Measurements from ENCODE around the gene KLF4.
"Not testable (repeated sequence)": the region's sequence is repeated elsewhere in the genome, so short reads cannot be mapped to it uniquely, and the experiment has no call there.

Gene KLF4

DNA sequence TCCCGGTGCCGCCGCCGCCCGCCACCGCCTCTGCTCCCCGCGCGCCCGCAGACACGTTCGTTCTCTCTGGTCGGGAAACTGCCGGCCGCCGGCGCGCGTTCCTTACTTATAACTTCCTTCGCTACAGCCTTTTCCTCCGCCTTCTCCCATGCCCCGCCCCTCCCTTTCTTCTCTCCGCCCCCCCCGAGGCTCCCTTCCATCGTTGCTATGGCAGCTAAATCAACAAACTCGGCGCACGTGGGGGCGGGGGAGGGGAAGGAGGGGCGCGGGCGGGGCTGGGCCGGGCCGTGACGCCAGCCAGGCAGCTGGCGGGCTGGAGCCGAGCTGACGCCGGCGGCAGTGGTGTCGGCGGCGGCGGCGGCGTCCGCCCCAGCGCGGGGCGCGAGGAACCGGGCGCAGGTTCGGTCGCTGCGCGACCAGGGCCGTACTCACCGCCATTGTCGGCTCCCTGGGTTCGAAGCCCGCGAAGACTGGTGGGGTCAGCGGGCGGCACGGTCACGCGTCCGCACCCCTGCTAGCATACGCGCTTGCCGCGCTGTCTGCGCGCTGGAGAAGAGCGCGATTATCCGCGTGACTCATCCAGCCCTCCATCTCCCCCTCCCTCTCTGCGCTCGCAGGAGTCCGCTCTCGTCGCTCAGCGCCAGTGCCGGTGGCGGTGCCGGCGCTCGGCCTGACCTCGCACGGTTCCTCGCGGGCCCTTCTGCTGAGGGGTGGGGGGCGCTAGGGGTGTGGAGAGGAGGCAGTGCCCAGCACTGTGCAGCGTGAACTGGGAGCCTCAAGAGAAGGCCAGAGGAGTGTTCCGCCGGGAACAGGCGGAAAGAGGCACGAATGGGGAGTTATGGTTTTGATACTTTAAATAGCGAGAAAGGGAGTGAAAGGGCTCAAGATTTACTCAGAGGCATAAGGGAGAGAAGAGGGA, at the start of gene KLF4:
KLF4 (minus strand) TSS at position 83 of the 919 bp plus-strand sequence. CDS start 597 bp downstream, outside the sequence.
- peak; percentile 72 for DNase-seq

GRCh38 chr9:107536462-107536861, 46.9 kb upstream of the KLF4 start:
- DNase-seq: no peak

- DNase-seq: no peak
These were observed 45.0 kb upstream of the KLF4 start for GRCh38 chr9:107534510-107535078.

GRCh38 chr9:107530679-107531078, 41.1 kb upstream of the KLF4 start:
- no peak for DNase-seq

GRCh38 chr9:107528686-107529085, 39.1 kb upstream of the KLF4 start:
- DNase-seq: no peak

- DNase-seq: no peak
These were observed 34.0 kb upstream of the KLF4 start for GRCh38 chr9:107523539-107523938.

DNA sequence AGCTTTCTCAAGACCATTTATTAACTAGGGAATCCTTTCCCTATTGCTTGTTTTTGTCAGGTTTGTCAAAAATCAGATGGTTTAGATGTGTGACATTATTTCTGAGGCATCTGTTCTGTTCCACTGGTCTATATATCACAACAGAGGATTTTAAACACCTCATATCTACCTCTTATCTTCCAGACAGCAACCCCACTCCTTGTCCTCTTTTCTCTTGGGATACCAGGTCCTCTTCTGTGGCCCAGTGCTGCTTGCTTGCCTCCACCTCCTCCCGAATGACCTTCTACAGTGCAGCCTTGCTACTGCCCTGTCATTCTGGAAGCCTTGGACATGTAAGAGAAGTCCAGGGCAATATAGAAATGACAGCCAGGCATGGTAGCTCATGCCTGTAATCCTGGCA, 30.6 kb upstream of the KLF4 start:
- no peak for DNase-seq

- DNase-seq: no peak
These were observed 28.7 kb upstream of the KLF4 start for GRCh38 chr9:107518037-107518807.

DNA sequence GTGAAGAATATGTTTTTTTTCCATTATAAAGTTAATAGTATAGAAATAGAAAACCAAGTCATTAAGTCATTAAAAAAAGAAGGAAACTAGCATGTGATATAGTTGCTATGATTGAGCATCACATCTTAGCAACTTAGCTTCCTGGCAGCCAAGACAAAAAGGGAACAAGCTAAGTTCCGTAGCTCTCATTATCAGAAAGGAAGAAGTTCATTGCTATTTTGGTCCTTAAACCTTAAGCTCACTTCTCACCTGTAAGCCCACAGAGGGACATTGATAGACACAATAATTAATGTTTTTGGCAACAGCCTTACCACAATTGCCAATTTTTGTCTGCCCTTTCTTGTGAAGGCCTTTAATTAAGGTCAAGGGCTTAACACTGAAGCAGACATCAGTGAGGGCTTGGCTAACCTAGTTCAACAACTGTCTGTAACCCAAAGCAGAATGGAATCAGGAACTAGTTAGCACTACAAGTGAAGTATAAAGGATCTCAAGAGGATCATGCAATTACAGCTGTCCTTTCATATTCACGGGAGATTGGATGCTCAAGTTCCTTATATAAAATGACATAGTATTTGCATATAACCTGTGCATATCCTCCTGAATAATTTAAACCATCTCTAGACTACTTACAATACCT, 24.0 kb upstream of the KLF4 start:
- DNase-seq: no peak

DNA sequence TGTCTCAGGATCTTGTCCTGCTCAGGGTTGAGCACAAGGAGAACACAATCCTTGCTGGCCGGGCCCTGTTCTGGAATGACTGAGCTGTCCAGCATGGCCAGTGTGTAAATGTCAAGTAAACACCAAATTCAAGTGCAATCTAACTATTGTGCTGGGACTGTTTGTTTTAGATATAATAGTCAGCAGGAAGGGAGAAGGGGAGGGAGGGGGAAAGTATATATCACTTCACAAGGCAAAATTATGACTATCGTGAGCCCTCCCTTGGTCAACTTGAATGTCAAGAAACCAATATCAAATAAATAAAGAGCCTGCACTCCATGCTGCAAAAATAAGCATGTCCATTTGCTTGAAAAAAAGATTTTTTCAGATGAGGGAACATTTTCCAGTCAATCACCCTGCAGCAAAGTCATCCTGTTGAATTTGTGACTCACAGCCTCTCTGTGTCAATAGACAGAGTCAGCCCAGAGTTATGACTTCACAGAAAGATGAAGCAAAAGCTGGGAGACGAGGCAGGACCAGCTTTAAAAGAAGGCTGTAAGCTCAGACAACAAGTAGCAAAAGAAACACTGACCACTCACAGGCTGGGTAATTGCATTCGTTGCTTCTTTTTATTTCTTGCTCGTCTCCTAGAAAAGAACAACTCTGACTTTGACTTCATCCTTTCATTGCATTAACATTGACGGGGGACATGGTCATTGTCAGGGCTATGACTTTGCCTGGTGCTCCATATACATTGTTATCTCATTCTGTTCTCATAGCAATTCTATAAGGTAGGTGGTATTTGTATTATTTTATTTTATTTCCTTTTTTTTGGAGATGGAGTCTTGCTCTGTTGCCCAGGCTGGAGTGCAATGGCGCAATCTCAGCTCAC, 15.3 kb upstream of the KLF4 start:
- no peak for DNase-seq

- no peak for DNase-seq
These were observed 12.9 kb upstream of the KLF4 start for GRCh38 chr9:107502464-107502863.

- DNase-seq: not testable (repeated sequence)
These were observed 11.0 kb upstream of the KLF4 start for GRCh38 chr9:107500421-107501200.

- DNase-seq: no peak
These were observed 7.4 kb upstream of the KLF4 start for GRCh38 chr9:107496976-107497375.

- no peak for DNase-seq
These were observed 2.9 kb upstream of the KLF4 start for GRCh38 chr9:107492381-107492970.

DNA sequence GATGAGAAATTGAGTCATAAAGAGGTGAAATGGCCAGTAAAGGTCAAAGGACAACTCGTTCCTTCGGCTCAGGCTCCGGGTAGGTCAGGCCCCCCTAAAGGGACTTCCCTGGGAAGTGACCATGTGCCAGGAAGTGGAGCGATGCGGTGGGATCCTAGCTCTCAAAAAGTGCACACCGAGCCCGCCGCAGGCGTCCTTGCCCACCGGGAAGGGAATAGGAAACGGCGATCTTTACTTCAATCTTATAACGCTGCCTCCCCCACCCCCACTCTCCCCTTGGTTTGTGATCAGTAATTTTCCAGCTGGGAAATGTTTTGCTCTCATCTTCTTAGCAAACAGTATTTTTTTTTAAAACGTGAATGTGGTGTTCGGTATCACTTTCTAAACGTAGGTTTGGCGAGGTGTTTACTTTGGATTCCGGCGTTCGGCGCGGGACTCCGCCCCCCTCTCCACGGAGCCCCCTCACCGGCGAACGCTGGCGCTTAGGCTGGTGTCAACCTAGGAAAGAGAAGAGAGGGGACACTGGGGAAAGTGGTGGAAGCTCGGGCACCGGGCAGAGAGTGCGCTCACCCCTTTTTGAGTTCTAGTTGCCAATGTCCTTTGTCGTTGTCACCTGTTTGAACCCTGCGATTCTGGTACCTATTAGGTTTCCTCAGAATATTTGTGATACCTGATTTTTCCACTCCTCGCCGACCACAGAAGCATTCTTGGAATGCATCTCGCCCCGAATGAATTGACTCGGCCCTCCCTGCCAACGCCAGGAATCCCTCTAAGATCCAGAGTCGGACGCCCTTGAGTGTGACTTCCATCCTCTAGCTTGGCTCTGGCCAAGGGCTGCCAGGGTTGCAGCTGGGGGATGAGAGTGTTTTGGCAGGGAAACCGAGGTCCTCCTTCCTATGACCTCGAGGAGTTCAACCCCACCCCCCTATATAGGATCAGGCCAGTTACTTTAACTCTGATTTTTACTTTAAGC, 1.8 kb upstream of the KLF4 start:
- no peak for DNase-seq

DNA sequence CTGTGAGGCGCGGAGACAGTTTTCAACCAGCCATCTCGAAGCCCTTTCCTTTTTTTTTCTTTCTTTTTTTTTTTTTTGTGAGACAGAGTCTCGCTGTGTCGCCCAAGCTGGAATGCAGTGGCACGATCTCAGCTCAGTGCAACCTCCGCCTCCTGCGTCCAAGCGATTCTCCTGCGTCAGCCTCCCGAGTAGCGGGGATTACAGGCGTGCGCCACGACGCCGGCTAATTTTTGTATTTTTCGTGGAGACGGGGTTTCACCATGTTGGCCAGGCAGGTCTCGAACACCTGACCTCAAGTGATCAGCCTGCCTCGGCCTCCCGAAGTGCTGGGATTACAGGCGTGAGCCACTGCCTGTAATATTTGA, 1.0 kb upstream of the KLF4 start:
- not testable (repeated sequence) for DNase-seq

DNA sequence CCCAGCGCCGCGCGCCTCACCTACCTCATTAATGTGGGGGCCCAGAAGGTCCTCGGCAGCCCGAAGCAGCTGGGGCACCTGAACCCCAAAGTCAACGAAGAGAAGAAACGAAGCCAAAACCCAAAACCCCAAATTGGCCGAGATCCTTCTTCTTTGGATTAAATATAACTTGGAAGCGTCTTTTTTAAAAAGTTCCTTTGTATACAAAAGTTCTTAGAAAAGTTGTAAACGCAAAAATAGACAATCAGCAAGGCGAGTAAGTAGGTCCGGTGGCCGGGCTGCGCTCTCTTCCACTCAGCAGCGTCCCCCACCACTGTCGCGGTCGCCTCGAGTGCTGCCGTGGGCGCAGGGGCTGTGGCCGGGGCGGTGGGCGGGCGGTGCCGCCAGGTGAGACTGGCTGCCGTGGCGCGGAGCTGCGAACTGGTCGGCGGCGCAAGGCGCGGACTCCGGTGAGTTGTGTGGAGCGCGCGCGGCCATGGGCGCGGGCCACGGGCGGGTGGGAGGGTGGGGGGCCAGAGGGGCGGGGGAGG, 360 bp downstream of the KLF4 start:
- no peak for DNase-seq

GRCh38 chr9:107488375-107489143, 1.0 kb downstream of the KLF4 start:
- no peak for DNase-seq

All from RPMI8226 (cell line).